Measurements from ENCODE around the gene RASA4B. TPM values are rescaled to one million over a fixed set of nuclear protein-coding genes. Genes with fewer than 3 reads are reported as not detected.
"Not testable (repeated sequence)": the region's sequence is repeated elsewhere in the genome, so short reads cannot be mapped to it uniquely, and the experiment has no call there.

Gene RASA4B
- polyA plus RNA-seq, 1 donor (not counting 4 experiments of a cell fraction or from before 2014, with no cell fraction given) = 0.49 TPM

DNA sequence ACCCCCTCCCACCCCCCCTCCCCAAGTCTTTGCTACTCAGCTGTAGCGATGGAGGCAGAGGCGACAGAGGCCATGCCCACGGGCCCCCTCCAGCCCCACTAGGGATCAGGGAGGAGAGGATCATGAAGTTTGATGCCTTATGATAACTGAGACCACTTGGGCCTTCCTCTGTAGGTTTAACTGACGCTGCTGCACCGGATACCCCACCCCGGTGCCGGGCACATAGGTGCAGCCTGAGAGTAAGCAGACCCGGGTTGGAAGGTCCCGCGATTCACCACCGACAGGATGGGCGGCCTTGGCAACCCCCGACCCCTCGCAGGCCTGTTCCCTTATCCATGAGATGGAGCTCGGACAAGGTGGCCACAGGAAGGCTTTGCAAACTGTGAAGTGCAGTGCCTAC is 23.6 kb downstream of the RASA4B start:
- H3K27ac ChIP-seq (ENCODE audit: control insufficient read depth, insufficient read depth, low read length); H3K9me3 ChIP-seq (ENCODE audit: control insufficient read depth, low read depth, low read length); H3K4me1 ChIP-seq (ENCODE audit: control insufficient read depth, extremely low read depth, insufficient read depth, low read length); H4K20me1 ChIP-seq (ENCODE audit: control insufficient read depth, extremely low read depth, insufficient read depth, low read length); H3K79me2 ChIP-seq (ENCODE audit: control insufficient read depth, insufficient read depth, low read length); H3K9me1 ChIP-seq (ENCODE audit: control insufficient read depth, extremely low read depth, insufficient read depth, low read length); H3K27me3 ChIP-seq (ENCODE audit: control insufficient read depth, extremely low read depth, insufficient read depth, low read length); H3K4me3 ChIP-seq (ENCODE audit: control insufficient read depth in 2 of 3, extremely low read depth in 1 of 3, insufficient read depth in 2 of 3, low read depth in 1 of 3, low read length in 3 of 3); H2AFZ ChIP-seq (ENCODE audit: control insufficient read depth, low read length); H3K4me2 ChIP-seq (ENCODE audit: control insufficient read depth, extremely low read depth, insufficient read depth, low read depth, low read length); FAIRE-seq; H3K9ac ChIP-seq (ENCODE audit: control insufficient read depth, extremely low read depth, insufficient read depth, low read length); H3K36me3 ChIP-seq (ENCODE audit: control insufficient read depth in 2 of 2, extremely low read depth in 1 of 2, insufficient read depth in 2 of 2, low read length in 2 of 2); dilution Hi-C loops (cut with MboI; ENCODE audit: extremely low pct_ligation_motif_present, low sequenced_read_pairs); DNase-seq (ENCODE audit: low read depth, low spot score): not testable (repeated sequence)

DNA sequence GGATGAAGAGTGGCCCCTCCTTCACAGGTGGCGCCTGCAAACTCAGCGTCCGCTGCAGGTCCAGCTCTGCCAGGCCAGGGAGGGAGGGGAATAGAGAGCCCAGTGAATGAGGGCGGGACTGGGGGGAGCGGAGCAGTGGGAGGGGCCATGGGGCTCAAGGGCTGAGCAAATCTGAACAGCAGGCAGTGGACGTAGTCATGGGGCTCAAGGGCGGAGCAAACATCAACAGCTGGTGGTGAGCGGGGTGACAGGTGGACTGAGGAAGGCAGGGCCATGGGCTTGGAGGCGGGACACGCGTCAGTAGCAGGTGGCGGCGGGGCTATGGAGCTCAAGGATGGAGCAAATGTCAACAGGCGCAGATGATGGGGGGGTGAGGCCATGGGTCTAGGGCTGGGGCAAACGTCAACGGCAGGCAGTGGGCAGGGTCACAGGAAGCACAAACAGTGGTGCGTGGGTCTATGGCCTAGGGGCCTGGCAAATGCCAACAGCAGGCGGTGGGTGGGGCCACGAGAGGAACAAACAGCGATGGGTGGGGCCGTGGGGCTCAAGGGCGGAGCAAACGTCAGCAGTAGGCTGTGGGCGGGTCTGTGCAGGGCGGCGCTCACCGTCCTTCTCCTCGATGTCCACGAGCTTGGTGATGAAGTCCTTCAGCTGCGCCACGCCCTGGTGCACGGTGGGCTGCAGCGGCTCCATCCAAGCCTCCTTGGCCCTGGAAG is 24.2 kb downstream of the RASA4B start:
- dilution Hi-C loops (cut with MboI; ENCODE audit: extremely low pct_ligation_motif_present, low sequenced_read_pairs); H3K9me1 ChIP-seq (ENCODE audit: control insufficient read depth, extremely low read depth, insufficient read depth, low read length): not testable (repeated sequence)

DNA sequence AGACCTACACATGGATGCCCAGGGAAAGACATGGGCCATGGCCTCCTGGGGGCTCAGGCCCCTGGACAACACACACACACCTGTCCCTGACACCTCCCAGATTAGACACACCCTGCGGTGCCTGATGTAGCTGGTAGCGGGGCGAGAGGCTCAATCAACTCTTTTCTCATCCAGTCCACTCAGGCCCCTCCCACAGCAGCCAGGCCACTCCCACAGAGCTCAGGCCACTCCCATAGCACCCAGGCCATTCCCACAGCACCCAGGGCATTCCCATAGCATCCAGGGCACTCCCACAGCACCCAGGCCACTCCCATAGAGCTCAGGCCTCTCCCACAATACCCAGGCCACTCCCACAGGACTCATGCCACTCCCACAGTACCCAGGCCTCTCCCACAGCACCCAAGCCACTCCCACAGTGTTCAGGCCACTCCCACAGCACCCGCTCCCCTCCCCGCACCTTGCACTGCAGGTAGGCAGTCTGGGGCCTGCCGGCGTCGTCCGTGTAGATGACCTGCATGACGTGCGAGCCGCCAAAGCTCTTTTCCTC is 27.0 kb downstream of the RASA4B start:
- H3K27ac ChIP-seq (ENCODE audit: control insufficient read depth, insufficient read depth, low read length); FAIRE-seq; H3K4me1 ChIP-seq (ENCODE audit: control insufficient read depth, extremely low read depth, insufficient read depth, low read length); H3K79me2 ChIP-seq (ENCODE audit: control insufficient read depth, insufficient read depth, low read length); dilution Hi-C loops (cut with MboI; ENCODE audit: extremely low pct_ligation_motif_present, low sequenced_read_pairs); H2AFZ ChIP-seq (ENCODE audit: control insufficient read depth, low read length); H3K27me3 ChIP-seq (ENCODE audit: control insufficient read depth, extremely low read depth, insufficient read depth, low read length); H3K9ac ChIP-seq (ENCODE audit: control insufficient read depth, extremely low read depth, insufficient read depth, low read length); H3K9me1 ChIP-seq (ENCODE audit: control insufficient read depth, extremely low read depth, insufficient read depth, low read length); H4K20me1 ChIP-seq (ENCODE audit: control insufficient read depth, extremely low read depth, insufficient read depth, low read length); H3K36me3 ChIP-seq (ENCODE audit: control insufficient read depth in 2 of 2, extremely low read depth in 1 of 2, insufficient read depth in 2 of 2, low read length in 2 of 2); H3K9me3 ChIP-seq (ENCODE audit: control insufficient read depth, low read depth, low read length); DNase-seq (ENCODE audit: low read depth, low spot score); H3K4me2 ChIP-seq (ENCODE audit: control insufficient read depth, extremely low read depth, insufficient read depth, low read depth, low read length); H3K4me3 ChIP-seq (ENCODE audit: control insufficient read depth in 2 of 3, extremely low read depth in 1 of 3, insufficient read depth in 2 of 3, low read depth in 1 of 3, low read length in 3 of 3): not testable (repeated sequence)

More for the DNA sequence above, 24.2 kb downstream of the RASA4B start:
- not testable (repeated sequence) for H3K79me2 ChIP-seq (ENCODE audit: control insufficient read depth, insufficient read depth, low read length); H3K9ac ChIP-seq (ENCODE audit: control insufficient read depth, extremely low read depth, insufficient read depth, low read length); H3K27ac ChIP-seq (ENCODE audit: control insufficient read depth, insufficient read depth, low read length); H3K27me3 ChIP-seq (ENCODE audit: control insufficient read depth, extremely low read depth, insufficient read depth, low read length); FAIRE-seq; H3K9me3 ChIP-seq (ENCODE audit: control insufficient read depth, low read depth, low read length); DNase-seq (ENCODE audit: low read depth, low spot score); H2AFZ ChIP-seq (ENCODE audit: control insufficient read depth, low read length); H3K4me2 ChIP-seq (ENCODE audit: control insufficient read depth, extremely low read depth, insufficient read depth, low read depth, low read length); H3K4me3 ChIP-seq (ENCODE audit: control insufficient read depth in 2 of 3, extremely low read depth in 1 of 3, insufficient read depth in 2 of 3, low read depth in 1 of 3, low read length in 3 of 3); H4K20me1 ChIP-seq (ENCODE audit: control insufficient read depth, extremely low read depth, insufficient read depth, low read length); H3K4me1 ChIP-seq (ENCODE audit: control insufficient read depth, extremely low read depth, insufficient read depth, low read length); H3K36me3 ChIP-seq (ENCODE audit: control insufficient read depth in 2 of 2, extremely low read depth in 1 of 2, insufficient read depth in 2 of 2, low read length in 2 of 2)

DNA sequence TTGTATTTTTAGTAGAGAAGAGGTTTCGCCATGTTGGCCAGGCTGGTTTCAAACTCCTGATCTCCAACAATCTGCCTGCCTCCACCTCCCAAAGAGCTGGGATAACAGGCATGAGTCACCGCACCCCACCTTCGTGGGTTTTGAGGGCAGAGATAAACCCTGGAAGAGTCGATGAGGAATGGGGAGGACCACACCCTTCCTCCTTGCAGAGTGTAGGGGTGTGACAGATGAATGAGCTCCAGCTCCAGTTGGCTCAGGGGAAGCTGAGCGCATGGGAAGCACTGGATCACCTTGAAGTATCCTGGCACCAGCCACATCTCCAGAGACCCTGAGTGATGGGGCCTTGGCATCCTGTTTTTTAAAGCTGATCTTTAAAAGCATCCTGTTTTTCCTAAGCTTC is 33.3 kb downstream of the RASA4B start:
- H3K4me1 ChIP-seq (ENCODE audit: control insufficient read depth, extremely low read depth, insufficient read depth, low read length); H3K9me3 ChIP-seq (ENCODE audit: control insufficient read depth, low read depth, low read length); H3K79me2 ChIP-seq (ENCODE audit: control insufficient read depth, insufficient read depth, low read length); H3K4me3 ChIP-seq (ENCODE audit: control insufficient read depth in 2 of 3, extremely low read depth in 1 of 3, insufficient read depth in 2 of 3, low read depth in 1 of 3, low read length in 3 of 3); H4K20me1 ChIP-seq (ENCODE audit: control insufficient read depth, extremely low read depth, insufficient read depth, low read length); H3K9me1 ChIP-seq (ENCODE audit: control insufficient read depth, extremely low read depth, insufficient read depth, low read length); H3K27me3 ChIP-seq (ENCODE audit: control insufficient read depth, extremely low read depth, insufficient read depth, low read length); DNase-seq (ENCODE audit: low read depth, low spot score); H2AFZ ChIP-seq (ENCODE audit: control insufficient read depth, low read length); H3K36me3 ChIP-seq (ENCODE audit: control insufficient read depth in 2 of 2, extremely low read depth in 1 of 2, insufficient read depth in 2 of 2, low read length in 2 of 2); H3K27ac ChIP-seq (ENCODE audit: control insufficient read depth, insufficient read depth, low read length); H3K4me2 ChIP-seq (ENCODE audit: control insufficient read depth, extremely low read depth, insufficient read depth, low read depth, low read length); dilution Hi-C loops (cut with MboI; ENCODE audit: extremely low pct_ligation_motif_present, low sequenced_read_pairs); FAIRE-seq; H3K9ac ChIP-seq (ENCODE audit: control insufficient read depth, extremely low read depth, insufficient read depth, low read length): not testable (repeated sequence)

DNA sequence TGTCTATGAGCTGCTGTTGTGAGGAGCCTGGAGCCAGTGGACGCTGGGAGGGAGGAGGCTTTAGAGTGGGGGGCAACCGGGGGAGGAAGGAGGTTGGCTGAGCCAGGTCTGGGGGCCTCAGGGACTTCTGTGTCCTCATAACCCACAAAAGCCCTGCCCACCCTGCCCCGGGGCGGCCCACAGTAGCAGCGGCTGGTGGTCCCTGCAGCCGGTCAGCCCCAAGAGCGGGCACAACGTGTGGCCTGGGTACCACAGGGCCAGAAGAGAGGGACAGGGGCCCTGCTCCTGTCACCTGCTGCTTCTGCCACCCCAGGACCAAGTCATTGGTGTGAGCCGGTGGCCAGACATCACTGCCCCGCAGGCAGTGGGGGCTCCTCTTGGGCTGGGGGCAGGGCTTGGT is 35.6 kb downstream of the RASA4B start:
- H3K27ac ChIP-seq (ENCODE audit: control insufficient read depth, insufficient read depth, low read length); H3K9me3 ChIP-seq (ENCODE audit: control insufficient read depth, low read depth, low read length); H3K9me1 ChIP-seq (ENCODE audit: control insufficient read depth, extremely low read depth, insufficient read depth, low read length); H3K9ac ChIP-seq (ENCODE audit: control insufficient read depth, extremely low read depth, insufficient read depth, low read length); FAIRE-seq; H3K27me3 ChIP-seq (ENCODE audit: control insufficient read depth, extremely low read depth, insufficient read depth, low read length); DNase-seq (ENCODE audit: low read depth, low spot score); H4K20me1 ChIP-seq (ENCODE audit: control insufficient read depth, extremely low read depth, insufficient read depth, low read length); dilution Hi-C loops (cut with MboI; ENCODE audit: extremely low pct_ligation_motif_present, low sequenced_read_pairs); H3K79me2 ChIP-seq (ENCODE audit: control insufficient read depth, insufficient read depth, low read length); H3K4me3 ChIP-seq (ENCODE audit: control insufficient read depth in 2 of 3, extremely low read depth in 1 of 3, insufficient read depth in 2 of 3, low read depth in 1 of 3, low read length in 3 of 3); H3K4me1 ChIP-seq (ENCODE audit: control insufficient read depth, extremely low read depth, insufficient read depth, low read length); H3K36me3 ChIP-seq (ENCODE audit: control insufficient read depth in 2 of 2, extremely low read depth in 1 of 2, insufficient read depth in 2 of 2, low read length in 2 of 2); H2AFZ ChIP-seq (ENCODE audit: control insufficient read depth, low read length); H3K4me2 ChIP-seq (ENCODE audit: control insufficient read depth, extremely low read depth, insufficient read depth, low read depth, low read length): not testable (repeated sequence)
